GM12875 (cell line): ENCODE results near the gene INAVA.

ENCODE experiments used
- H3K4me3 ChIP-seq: one replicate; pipeline ENCODE4 v1.5.1; 2011; ENCODE audit warnings: low read depth, low read length, control low read depth
- TF ChIP-seq, protein P1 (sequence below): IDR thresholded peaks from 2 replicates; pipeline ENCODE4 v1.5.1; 2011; ENCODE audit warnings: low read depth, mild to moderate bottlenecking, control low read depth, inconsistent platforms, low read length, moderate library complexity, borderline replicate concordance; ENCODE audit not compliant: insufficient read depth

INAVA gene

DNA sequence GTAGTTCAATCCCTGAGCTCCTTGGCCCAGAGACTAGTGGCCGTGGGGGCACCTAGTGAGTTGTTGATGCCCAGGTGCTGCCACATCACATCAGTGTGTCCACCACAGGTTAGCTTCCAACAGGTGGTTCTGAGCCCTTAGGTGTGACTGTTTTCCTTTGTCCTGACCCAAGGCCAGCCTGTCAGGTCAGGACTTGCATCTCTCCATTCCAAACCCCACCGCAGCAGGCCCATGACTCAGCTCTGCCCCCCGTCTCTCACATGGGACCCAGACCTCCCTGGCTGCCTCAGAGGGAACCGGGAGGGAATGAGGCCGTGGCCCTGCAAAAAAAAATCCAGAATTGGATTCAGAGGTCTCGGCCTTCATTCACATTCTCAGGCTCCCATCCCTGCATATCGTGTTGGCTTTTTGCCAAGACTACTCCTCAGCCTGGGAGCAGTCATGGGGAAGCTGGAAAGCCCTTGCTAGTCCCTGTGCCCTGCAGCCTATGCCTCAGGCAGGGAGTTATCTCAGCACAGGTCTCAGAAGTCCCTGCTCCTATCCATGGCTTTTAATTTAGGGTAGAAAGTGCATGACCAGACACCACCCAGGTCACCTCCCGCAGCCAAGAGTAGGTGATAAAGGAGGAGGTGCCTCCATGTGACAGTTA is 7.2 kb downstream of the INAVA start:
- TF ChIP-seq, protein P1, sequence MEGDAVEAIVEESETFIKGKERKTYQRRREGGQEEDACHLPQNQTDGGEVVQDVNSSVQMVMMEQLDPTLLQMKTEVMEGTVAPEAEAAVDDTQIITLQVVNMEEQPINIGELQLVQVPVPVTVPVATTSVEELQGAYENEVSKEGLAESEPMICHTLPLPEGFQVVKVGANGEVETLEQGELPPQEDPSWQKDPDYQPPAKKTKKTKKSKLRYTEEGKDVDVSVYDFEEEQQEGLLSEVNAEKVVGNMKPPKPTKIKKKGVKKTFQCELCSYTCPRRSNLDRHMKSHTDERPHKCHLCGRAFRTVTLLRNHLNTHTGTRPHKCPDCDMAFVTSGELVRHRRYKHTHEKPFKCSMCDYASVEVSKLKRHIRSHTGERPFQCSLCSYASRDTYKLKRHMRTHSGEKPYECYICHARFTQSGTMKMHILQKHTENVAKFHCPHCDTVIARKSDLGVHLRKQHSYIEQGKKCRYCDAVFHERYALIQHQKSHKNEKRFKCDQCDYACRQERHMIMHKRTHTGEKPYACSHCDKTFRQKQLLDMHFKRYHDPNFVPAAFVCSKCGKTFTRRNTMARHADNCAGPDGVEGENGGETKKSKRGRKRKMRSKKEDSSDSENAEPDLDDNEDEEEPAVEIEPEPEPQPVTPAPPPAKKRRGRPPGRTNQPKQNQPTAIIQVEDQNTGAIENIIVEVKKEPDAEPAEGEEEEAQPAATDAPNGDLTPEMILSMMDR, result no peak
- no peak overlapping the region for H3K4me3 ChIP-seq

DNA sequence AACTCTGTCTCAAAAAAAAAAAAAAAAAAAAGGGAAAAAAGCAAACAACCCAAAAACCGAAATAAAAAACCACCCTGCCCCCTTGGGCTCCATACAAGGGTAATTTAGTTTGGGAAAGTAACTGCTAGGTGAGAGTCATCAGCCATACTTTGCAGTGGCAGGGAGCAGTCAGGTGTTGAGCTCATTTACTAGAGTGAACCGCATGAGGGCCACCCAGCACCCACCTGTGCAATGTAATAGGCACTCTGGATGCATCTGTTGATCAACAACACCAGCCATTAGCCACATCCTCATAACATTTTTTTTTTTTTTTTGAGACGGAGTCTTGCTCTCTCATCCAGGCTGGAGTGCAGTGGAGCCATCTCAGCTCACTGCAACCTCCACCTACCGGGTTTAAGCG is 9.1 kb downstream of the INAVA start:
- H3K4me3 ChIP-seq, result no peak overlapping the region
- TF ChIP-seq, protein P1, result no peak

DNA sequence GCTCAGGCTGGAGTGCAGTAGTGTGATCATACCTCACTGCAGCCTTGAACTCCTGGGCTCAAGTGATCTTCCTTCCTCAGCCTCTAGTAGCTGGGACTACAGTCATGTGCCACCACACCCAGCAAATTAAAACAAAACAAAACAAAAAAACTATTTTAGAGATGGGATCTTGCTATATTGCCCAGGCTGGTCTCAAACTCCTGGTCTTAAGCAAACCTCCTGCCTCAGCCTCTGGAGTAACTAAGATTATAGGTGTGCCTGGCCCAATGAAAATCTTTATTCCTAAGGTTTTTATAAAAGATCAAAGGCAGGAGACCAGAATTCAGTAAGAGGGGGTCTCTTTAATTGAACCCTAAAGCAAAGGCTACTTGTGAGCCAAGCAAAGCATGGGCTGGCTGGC is 10.1 kb downstream of the INAVA start:
- no peak overlapping the region for H3K4me3 ChIP-seq
- TF ChIP-seq, protein P1, result no peak

DNA sequence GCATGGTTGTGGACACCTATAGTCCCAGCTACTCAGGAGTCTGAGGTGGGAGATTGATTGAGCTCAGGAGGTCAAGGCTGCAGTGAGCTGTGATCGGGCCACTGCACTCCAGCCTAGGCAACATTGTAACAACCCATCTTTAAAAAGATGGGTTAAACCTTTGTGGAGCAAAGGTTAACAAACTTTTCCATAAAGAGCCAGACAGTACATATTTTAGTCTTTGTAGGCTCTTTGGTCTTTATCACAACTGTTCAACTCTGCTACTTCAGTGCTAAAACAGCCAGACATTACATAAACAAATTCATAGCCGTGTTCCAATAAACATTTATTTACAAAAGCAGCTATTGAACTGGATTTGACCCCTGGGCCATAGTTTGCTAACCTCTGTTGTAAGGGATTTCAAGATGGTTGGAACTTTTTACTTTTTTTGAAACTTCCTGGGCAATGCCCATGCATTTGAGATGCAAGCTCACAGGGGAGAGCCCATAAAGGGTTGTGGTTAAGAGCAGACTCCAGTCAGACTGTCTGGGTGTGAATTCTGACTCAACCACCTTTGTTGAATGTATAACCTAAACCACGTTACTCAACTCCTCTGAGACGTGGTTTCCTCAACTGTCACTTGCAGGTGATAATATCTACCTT is 10.8 kb downstream of the INAVA start:
- TF ChIP-seq, protein P1, result no peak

DNA sequence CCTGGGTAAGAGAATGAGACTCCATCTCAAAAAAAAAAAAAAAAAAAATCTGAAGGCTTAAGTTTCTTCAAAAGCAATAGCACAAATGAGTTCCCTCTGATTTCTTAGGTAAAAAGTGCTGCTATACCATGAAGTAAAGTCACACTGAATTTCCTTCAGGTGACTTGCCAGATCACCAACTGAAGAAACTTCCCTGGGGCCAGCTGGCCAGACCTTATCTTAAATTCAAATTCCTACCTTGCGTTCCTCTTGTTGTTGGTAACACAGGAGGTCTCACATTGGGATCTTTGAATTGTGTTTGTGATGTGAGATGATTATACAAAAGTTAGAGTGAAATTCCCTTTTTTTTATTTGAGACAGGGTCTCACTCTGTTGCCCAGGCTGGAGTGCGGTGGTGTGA is 11.8 kb downstream of the INAVA start:
- TF ChIP-seq, protein P1, result no peak
- H3K4me3 ChIP-seq, result no peak overlapping the region

More for the DNA sequence above, 10.8 kb downstream of the INAVA start:
- no peak overlapping the region for H3K4me3 ChIP-seq

DNA sequence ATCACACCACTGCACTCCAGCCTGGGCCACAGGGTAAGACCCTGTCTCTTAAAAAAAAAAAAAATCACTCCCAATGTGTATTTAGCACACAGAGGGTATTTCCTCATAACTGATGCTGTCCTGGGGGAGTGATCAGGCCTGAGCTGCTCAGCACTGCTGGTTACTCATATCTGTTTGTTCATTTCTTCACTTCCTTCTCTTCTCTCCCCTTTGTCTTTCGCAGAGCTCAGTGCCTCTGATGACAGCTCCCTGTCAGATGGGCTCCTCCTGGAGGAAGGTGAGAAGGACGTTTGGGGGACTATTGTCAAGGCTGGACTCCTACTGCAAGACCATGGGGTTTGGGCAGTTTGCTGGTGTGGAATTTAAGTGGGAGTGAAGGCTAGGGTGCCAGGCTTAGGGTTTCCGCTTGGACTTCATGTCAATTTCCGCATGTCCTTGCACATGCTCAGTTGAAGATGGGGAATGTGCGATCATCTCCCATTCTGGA is 13.0 kb downstream of the INAVA start:
- TF ChIP-seq, protein P1, result no peak
- H3K4me3 ChIP-seq, result no peak overlapping the region

DNA sequence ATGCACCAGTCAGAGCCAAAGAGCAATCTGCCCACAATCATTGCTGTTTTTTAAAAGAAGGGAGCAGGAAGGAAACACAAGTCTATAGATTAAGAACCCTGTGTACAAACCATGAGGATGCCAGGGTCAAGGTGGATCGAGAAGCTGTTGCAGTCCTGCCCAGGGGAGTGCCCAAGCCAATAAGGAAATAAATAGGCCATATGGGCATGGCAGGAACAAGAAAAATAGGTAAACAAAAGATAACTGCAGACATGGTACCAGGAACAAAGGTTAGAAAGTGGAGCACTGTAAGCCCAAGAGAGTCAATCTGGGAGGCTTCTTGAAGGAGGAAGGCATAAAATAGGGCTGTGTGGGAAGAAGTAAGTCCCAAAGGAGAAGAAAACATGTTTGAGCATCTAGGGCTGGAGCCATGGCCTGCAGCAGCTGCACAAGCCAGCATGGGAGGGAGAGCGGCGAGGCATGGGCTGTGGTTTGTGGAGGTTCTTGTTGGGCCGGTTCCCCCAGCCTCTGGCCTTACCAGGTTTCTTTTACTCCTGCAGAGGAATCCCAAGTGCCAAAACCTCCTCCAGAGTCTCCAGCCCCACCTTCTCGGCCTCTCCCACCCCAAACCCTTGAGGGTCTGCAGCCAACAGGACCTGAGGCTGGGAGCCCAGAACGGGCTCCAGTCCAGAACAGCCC is 13.6 kb downstream of the INAVA start:
- H3K4me3 ChIP-seq, result no peak overlapping the region
- TF ChIP-seq, protein P1, result no peak
